OCI-LY3 (cell line): Measurements from ENCODE around the gene ERMN.
A peak's percentile ranks its signal among the peaks of the same experiment; 100 is the strongest.

Source experiments
- H2AFZ ChIP-seq: fragments of 200-600, 300-600 bp; shearing (Covaris generic); 2 replicates; pipeline ENCODE4 v1.6.0; 2014; ENCODE audit warnings: antibody characterized with exemption, low read depth, low read length
- H3K27ac ChIP-seq: fragments of 200-600, 300-600 bp; sonication (generic); 2 replicates; pipeline ENCODE4 v1.5.1; 2014; ENCODE audit warnings: mild to moderate bottlenecking, low read length, moderate library complexity, mixed read lengths
- H3K27me3 ChIP-seq: fragments of 200-600, 300-600 bp; sonication (generic); 2 replicates; pipeline ENCODE4 v1.6.1; 2014; ENCODE audit warnings: low read depth, low read length, mixed read lengths
- H3K36me3 ChIP-seq: fragments of 200-600, 300-600 bp; sonication (generic); replicated peaks from 2 replicates; pipeline ENCODE3; 2014; ENCODE audit warnings: low read depth, low read length, mixed read lengths
- H3K4me1 ChIP-seq: fragments of 300-600, 200-600 bp; sonication (generic); 2 replicates; pipeline ENCODE4 v1.6.1; 2014; ENCODE audit warnings: low read length, mixed read lengths
- H3K4me2 ChIP-seq: fragments of 200-600, 300-600 bp; sonication (generic); 2 replicates; pipeline ENCODE4 v1.6.1; 2014; ENCODE audit warnings: low read length, mixed read lengths
- H3K4me3 ChIP-seq: fragments of 300-600, 200-600 bp; sonication (generic); 2 replicates; pipeline ENCODE4 v1.5.1; 2014; ENCODE audit warnings: antibody characterized with exemption, mild to moderate bottlenecking, low read length, moderate library complexity
- H3K79me2 ChIP-seq: fragments of 300-600, 200-600 bp; shearing (Covaris generic); 2 replicates; pipeline ENCODE4 v1.6.1; 2014; ENCODE audit warnings: mild to moderate bottlenecking, low read length, mixed read lengths
- H3K9ac ChIP-seq: fragments of 300-600, 200-600 bp; shearing (Covaris generic); 2 replicates; pipeline ENCODE4 v1.6.0; 2014; ENCODE audit warnings: mild to moderate bottlenecking, low read length, moderate library complexity
- H3K9me3 ChIP-seq: fragments of 200-600, 300-600 bp; shearing (Covaris generic); 2 replicates; pipeline ENCODE4 v1.6.1; 2014; ENCODE audit warnings: low read length, mixed read lengths; ENCODE audit not compliant: insufficient read depth
- H4K20me1 ChIP-seq: fragments of 200-600, 300-600 bp; sonication (generic); 2 replicates; pipeline ENCODE4 v1.6.1; 2016; ENCODE audit warnings: low read length, mixed read lengths; ENCODE audit not compliant: insufficient read depth
- CTCF ChIP-seq: fragments of 200-600, 300-600 bp; sonication (generic); IDR thresholded peaks from 2 replicates; pipeline ENCODE4 v1.5.1; 2014; ENCODE audit warnings: antibody characterized with exemption, low read length, low read depth
- EZH2phosphoT487 ChIP-seq: fragments of 200-600 bp; shearing (Covaris generic); IDR thresholded peaks from 2 replicates; pipeline ENCODE4 v1.6.1; 2018; ENCODE audit warnings: antibody characterized with exemption, mixed run types, low read depth

Gene ERMN

GRCh38 chr2:157319795-157320194 is 5.8 kb downstream of the ERMN start:
- H3K79me2 ChIP-seq, result no peaks in the 10 kb centered on the region
- no peaks in the 10 kb centered on the region for H3K9me3 ChIP-seq
- H3K4me3 ChIP-seq, result no peak overlapping the region
- H3K36me3 ChIP-seq, result peaks cover 5% of the 10 kb centered on the region
- no peak overlapping the region for H3K27ac ChIP-seq
- H3K4me2 ChIP-seq, result no peak overlapping the region
- H3K4me1 ChIP-seq, result peaks cover 17% of the 10 kb centered on the region
- H4K20me1 ChIP-seq, result no peaks in the 10 kb centered on the region
- no peaks in the 10 kb centered on the region for H3K27me3 ChIP-seq
- no peak overlapping the region for H2AFZ ChIP-seq
- TF ChIP-seq CTCF, result no peak
- TF ChIP-seq EZH2phosphoT487, result no peak
- H3K9ac ChIP-seq, result no peak overlapping the region

GRCh38 chr2:157318884-157319283 is 6.7 kb downstream of the ERMN start:
- TF ChIP-seq EZH2phosphoT487 (no peak), CTCF (no peak)
- H2AFZ ChIP-seq, result no peak overlapping the region

DNA sequence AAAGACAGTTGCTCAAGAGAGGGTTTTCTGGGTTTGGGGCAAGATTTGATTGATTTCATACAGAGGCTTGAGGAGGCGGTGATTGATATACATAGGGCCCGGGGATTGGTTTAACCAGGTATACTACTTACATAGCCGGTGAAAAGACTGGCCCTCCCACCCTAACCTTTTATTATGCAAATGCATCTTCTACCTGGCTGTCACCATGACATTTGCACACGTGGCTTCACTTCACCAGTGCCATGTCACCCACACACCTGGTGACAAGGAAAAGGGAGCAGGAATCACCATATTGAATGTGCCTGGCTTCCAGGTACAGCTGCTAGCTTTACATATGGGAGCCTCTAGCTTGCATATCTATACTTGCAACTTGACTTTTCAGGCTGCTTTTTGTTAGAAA is 9.7 kb downstream of the ERMN start:
- no peaks in the 10 kb centered on the region for H3K79me2 ChIP-seq
- H3K27me3 ChIP-seq, result no peaks in the 10 kb centered on the region
- peaks cover 51% of the 10 kb centered on the region for H3K4me1 ChIP-seq
- H3K4me2 ChIP-seq, result no peak overlapping the region
- H3K27ac ChIP-seq, result no peak overlapping the region
- H3K36me3 ChIP-seq, result peaks cover 5% of the 10 kb centered on the region
- no peak overlapping the region for H3K4me3 ChIP-seq
- H2AFZ ChIP-seq, result no peak overlapping the region
- no peak for TF ChIP-seq EZH2phosphoT487
- TF ChIP-seq CTCF, result no peak
- no peaks in the 10 kb centered on the region for H3K9me3 ChIP-seq
- H3K9ac ChIP-seq, result no peak overlapping the region
- H4K20me1 ChIP-seq, result no peaks in the 10 kb centered on the region

More at GRCh38 chr2:157318884-157319283, 6.7 kb downstream of the ERMN start:
- no peak overlapping the region for H3K4me2 ChIP-seq
- no peaks in the 10 kb centered on the region for H3K9me3 ChIP-seq
- H3K27ac ChIP-seq, result no peak overlapping the region
- H4K20me1 ChIP-seq, result no peaks in the 10 kb centered on the region
- H3K4me1 ChIP-seq, result peaks cover 21% of the 10 kb centered on the region
- no peak overlapping the region for H3K9ac ChIP-seq
- no peak overlapping the region for H3K4me3 ChIP-seq
- no peaks in the 10 kb centered on the region for H3K27me3 ChIP-seq
- H3K79me2 ChIP-seq, result no peaks in the 10 kb centered on the region
- H3K36me3 ChIP-seq, result peaks cover 5% of the 10 kb centered on the region

- no peaks in the 10 kb centered on the region for H3K79me2 ChIP-seq
- H3K36me3 ChIP-seq, result no peaks in the 10 kb centered on the region
- H3K9me3 ChIP-seq, result no peaks in the 10 kb centered on the region
- TF ChIP-seq CTCF (no peak), EZH2phosphoT487 (no peak)
- H2AFZ ChIP-seq, result no peak overlapping the region
- peaks cover 70% of the 10 kb centered on the region for H3K4me1 ChIP-seq
- peak overlapping the region; percentile 26 for H3K4me3 ChIP-seq
- H3K27me3 ChIP-seq, result no peaks in the 10 kb centered on the region
- no peaks in the 10 kb centered on the region for H4K20me1 ChIP-seq
- peak overlapping the region; percentile 56 for H3K4me2 ChIP-seq
- no peak overlapping the region; the same call in 1 of the 2 replicates for H3K9ac ChIP-seq
- H3K27ac ChIP-seq, result peak overlapping the region; percentile 56
These were observed 12.6 kb downstream of the ERMN start for GRCh38 chr2:157312866-157313486.
